ENCODE measurements around the gene HOXA11.

DNA sequence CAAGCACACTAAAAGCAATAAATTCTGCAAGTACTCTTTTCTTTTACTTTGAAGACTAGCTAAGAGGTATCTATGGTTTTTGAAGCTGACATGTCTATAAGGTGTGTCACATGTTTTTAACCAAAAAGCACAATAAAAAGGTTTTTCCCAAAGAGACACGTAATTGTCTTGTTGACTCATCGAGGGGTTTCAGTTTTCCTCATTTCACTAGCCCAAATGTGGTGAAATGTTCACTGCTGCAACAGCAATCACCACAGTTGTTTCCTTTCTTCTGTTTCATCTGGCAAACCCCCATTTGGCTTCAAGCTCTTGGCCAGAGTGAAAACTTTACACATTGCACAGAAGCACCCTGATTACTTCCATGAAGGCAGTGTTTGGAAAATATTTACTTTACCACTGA lies 50.6 kb downstream of the HOXA11 start:
- TF ChIP-seq POLR2A (IDR thresholded peaks at IDR 0.05) (no peak), CTCF (IDR thresholded peaks at IDR 0.05) (no peak)
